ENCODE data around the gene CES4A. TPM values are rescaled to one million over a fixed set of nuclear protein-coding genes. Genes with fewer than 3 reads are reported as not detected.
"Not testable (repeated sequence)": the region's sequence is repeated elsewhere in the genome, so short reads cannot be mapped to it uniquely, and the experiment has no call there.

CES4A gene
- polyA plus RNA-seq, 1 experiment, result 2.8 TPM

DNA sequence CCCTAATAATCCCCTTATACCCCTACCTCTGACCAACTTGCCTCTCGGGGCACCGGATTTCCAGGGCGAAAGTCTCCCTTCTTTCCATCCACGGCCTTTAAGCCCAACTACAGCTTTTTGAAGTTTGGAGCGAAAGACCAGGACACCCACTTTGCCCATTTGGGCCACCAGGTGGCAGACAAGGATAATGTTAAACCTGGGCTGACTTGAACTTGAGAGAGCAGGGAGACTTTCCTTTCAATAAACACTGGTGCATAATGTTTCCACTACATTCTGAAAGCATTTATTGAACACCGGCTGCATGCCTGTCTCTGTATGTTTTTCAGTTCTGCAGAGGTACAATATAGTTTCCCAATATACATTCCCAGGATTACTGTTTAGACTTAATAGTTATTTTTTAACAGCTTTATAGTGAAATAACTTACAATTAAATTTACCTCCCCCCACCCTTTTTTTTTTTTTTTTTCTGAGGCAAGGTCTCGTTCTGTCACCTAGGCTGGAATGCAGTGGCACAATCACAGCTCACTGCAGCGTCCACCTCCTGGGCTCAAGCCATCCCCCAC, 34.2 kb upstream of the CES4A start:
- no peak overlapping the region for H3K4me3 ChIP-seq (ENCODE audit: low read depth, low read length)
- CTCF ChIA-PET, result interaction anchor here (0.6 to 2.6 kb wide), 26 partner anchors 9 to 706 kb away, joined by 3 to 29 read pairs (median 5); partner anchors contain the start of genes CES4A, EXOC3L1, FBXL8 and TMEM208
- peak; percentile 59 for DNase-seq (ENCODE audit: low read depth, low spot score)
- TF ChIP-seq CTCF (IDR thresholded peaks at IDR 0.05; ENCODE audit: low read depth, low read length), result peak; percentile 89
- H3K27ac ChIP-seq (ENCODE audit: low read depth, low read length), result no peak overlapping the region
- POLR2A ChIA-PET, result interaction anchor here (1.0 kb wide), 1 partner anchor 201 kb away, joined by 4 read pairs; no protein-coding TSS in a partner anchor
- peaks cover 5% of the 10 kb centered on the region; the same call in 1 of the 2 replicates for H3K9me3 ChIP-seq (ENCODE audit: control insufficient read depth, insufficient read depth, low read length)
- peaks cover 21% of the 10 kb centered on the region for H3K27me3 ChIP-seq (ENCODE audit: control insufficient read depth, insufficient read depth, low read length)

- H3K9me3 ChIP-seq (ENCODE audit: control insufficient read depth, insufficient read depth, low read length); H3K4me3 ChIP-seq (ENCODE audit: low read depth, low read length); CTCF ChIA-PET; POLR2A ChIA-PET; DNase-seq (ENCODE audit: low read depth, low spot score); H3K27ac ChIP-seq (ENCODE audit: low read depth, low read length): not testable (repeated sequence)
- H3K27me3 ChIP-seq (ENCODE audit: control insufficient read depth, insufficient read depth, low read length), result peaks cover 15% of the 10 kb centered on the region
Observed at GRCh38 chr16:66955363-66956153, 32.8 kb upstream of the CES4A start.

DNA sequence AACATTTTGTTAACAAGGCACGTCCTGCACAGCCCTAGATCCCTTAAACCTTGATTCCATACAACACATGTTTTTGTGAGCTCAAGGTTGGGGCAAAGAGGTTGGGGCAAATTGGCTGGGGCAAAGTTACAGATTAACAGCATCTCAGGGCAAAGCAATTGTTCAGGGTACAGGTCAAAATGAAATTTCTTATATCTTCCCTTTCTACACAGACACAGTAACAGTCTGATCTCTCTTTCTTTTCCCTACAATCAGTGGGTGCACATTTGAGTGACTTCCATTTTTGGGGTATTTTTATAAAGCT, 32.3 kb upstream of the CES4A start:
- H3K27ac ChIP-seq (ENCODE audit: low read depth, low read length); DNase-seq (ENCODE audit: low read depth, low spot score); H3K4me3 ChIP-seq (ENCODE audit: low read depth, low read length); POLR2A ChIA-PET; H3K9me3 ChIP-seq (ENCODE audit: control insufficient read depth, insufficient read depth, low read length): not testable (repeated sequence)
- CTCF ChIA-PET, result interaction anchor here (0.9 to 3.8 kb wide), 3 partner anchors 61 to 229 kb away, joined by 3 to 19 read pairs (median 3); no protein-coding TSS in a partner anchor
- H3K27me3 ChIP-seq (ENCODE audit: control insufficient read depth, insufficient read depth, low read length), result peaks cover 15% of the 10 kb centered on the region

- Histone ChIP-seq H3K27ac (ENCODE audit: low read depth, low read length) (no peak overlapping the region), H3K4me3 (ENCODE audit: low read depth, low read length) (no peak overlapping the region), H3K9me3 (ENCODE audit: control insufficient read depth, insufficient read depth, low read length) (no peaks in the 10 kb centered on the region), H3K27me3 (ENCODE audit: control insufficient read depth, insufficient read depth, low read length) (peaks cover 15% of the 10 kb centered on the region)
- DNase-seq (ENCODE audit: low read depth, low spot score), result no peak
- ChIA-PET CTCF (interaction anchor here (0.7 to 3.8 kb wide), 8 partner anchors 13 to 374 kb away, joined by 3 to 19 read pairs (median 4); no protein-coding TSS in a partner anchor), POLR2A (no interaction called here)
- TF ChIP-seq CTCF (IDR thresholded peaks at IDR 0.05; ENCODE audit: low read depth, low read length), result no peak
Observed at GRCh38 chr16:66958857-66959703, 29.3 kb upstream of the CES4A start.

DNA sequence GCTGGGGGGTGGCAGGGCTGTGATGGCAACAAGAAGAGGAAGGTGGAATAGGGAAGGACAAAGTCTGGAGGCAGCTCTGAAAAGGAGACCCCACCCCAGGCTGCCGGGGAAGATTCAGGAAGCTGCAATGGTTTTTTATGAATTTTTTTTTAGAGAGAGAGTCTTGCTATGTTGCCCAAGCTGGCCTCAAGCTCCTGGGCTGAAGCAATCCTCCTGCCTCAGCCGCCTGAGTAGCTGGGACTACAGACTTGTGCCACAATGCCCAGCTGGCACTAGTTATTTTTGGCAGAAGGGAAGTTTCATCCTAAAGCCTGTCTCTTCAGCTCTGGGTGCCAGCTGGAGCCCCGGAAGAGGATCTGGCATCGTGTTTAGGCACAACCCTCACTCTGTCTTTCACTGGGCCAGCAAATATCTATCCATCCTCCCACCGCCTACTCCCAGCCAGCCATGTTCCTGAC, 28.7 kb upstream of the CES4A start:
- no peak overlapping the region for H3K27ac ChIP-seq (ENCODE audit: low read depth, low read length)
- no peak for TF ChIP-seq CTCF (IDR thresholded peaks at IDR 0.05; ENCODE audit: low read depth, low read length)
- ChIA-PET CTCF (interaction anchor here (0.6 to 3.8 kb wide), 11 partner anchors 10 to 201 kb away, joined by 3 to 19 read pairs (median 4); no protein-coding TSS in a partner anchor), POLR2A (interaction anchor here (0.6 kb wide), 1 partner anchor 204 kb away, joined by 6 read pairs; no protein-coding TSS in a partner anchor)
- no peak for DNase-seq (ENCODE audit: low read depth, low spot score)
- H3K9me3 ChIP-seq (ENCODE audit: control insufficient read depth, insufficient read depth, low read length), result no peaks in the 10 kb centered on the region
- peaks cover 21% of the 10 kb centered on the region for H3K27me3 ChIP-seq (ENCODE audit: control insufficient read depth, insufficient read depth, low read length)
- no peak overlapping the region for H3K4me3 ChIP-seq (ENCODE audit: low read depth, low read length)

Data from AG04450 (cell line).